ENCODE results near the gene ABHD12B.

Gene ABHD12B

GRCh38 chr14:50860478-50861086 is 11.3 kb upstream of the ABHD12B start:
- peaks cover 4% of the 10 kb centered on the region for H3K4me1 ChIP-seq (ENCODE audit: insufficient read depth, poor library complexity, severe bottlenecking)
- DNase-seq (ENCODE audit: low spot score) = no peak
- H3K4me3 ChIP-seq (ENCODE audit: severe bottlenecking) = peak overlapping the region; percentile 27
- peak; percentile 62 for ATAC-seq (ENCODE audit: low read depth)
- peak overlapping the region; percentile 40 for H3K27ac ChIP-seq (ENCODE audit: poor library complexity, severe bottlenecking)
- peak; percentile 98 for TF ChIP-seq CTCF (IDR thresholded peaks at IDR 0.05; ENCODE audit: poor library complexity, severe bottlenecking)
- no peaks in the 10 kb centered on the region for H3K9me3 ChIP-seq (ENCODE audit: severe bottlenecking)
- H3K36me3 ChIP-seq (ENCODE audit: low read depth) = no peaks in the 10 kb centered on the region
- H3K27me3 ChIP-seq (ENCODE audit: insufficient read depth, poor library complexity, severe bottlenecking) = no peaks in the 10 kb centered on the region

GRCh38 chr14:50862036-50862570 is 9.8 kb upstream of the ABHD12B start:
- Histone ChIP-seq H3K4me3 (ENCODE audit: severe bottlenecking) (no peak overlapping the region), H3K4me1 (ENCODE audit: insufficient read depth, poor library complexity, severe bottlenecking) (peaks cover 4% of the 10 kb centered on the region), H3K27me3 (ENCODE audit: insufficient read depth, poor library complexity, severe bottlenecking) (no peaks in the 10 kb centered on the region), H3K36me3 (ENCODE audit: low read depth) (no peaks in the 10 kb centered on the region), H3K9me3 (ENCODE audit: severe bottlenecking) (no peaks in the 10 kb centered on the region), H3K27ac (ENCODE audit: poor library complexity, severe bottlenecking) (no peak overlapping the region)
- DNase-seq (ENCODE audit: low spot score) (no peak), ATAC-seq (ENCODE audit: low read depth) (no peak)
- no peak for TF ChIP-seq CTCF (IDR thresholded peaks at IDR 0.05; ENCODE audit: poor library complexity, severe bottlenecking)

GRCh38 chr14:50864237-50864636 is 7.6 kb upstream of the ABHD12B start:
- Histone ChIP-seq H3K4me1 (ENCODE audit: insufficient read depth, poor library complexity, severe bottlenecking) (peaks cover 3% of the 10 kb centered on the region), H3K27me3 (ENCODE audit: insufficient read depth, poor library complexity, severe bottlenecking) (peaks cover 4% of the 10 kb centered on the region), H3K9me3 (ENCODE audit: severe bottlenecking) (no peaks in the 10 kb centered on the region), H3K27ac (ENCODE audit: poor library complexity, severe bottlenecking) (no peak overlapping the region), H3K4me3 (ENCODE audit: severe bottlenecking) (no peak overlapping the region), H3K36me3 (ENCODE audit: low read depth) (no peaks in the 10 kb centered on the region)
- DNase-seq (ENCODE audit: low spot score) = no peak
- no peak for TF ChIP-seq CTCF (IDR thresholded peaks at IDR 0.05; ENCODE audit: poor library complexity, severe bottlenecking)
- ATAC-seq (ENCODE audit: low read depth) = no peak

GRCh38 chr14:50864946-50865345 is 6.9 kb upstream of the ABHD12B start:
- Histone ChIP-seq H3K36me3 (ENCODE audit: low read depth) (no peaks in the 10 kb centered on the region), H3K4me3 (ENCODE audit: severe bottlenecking) (no peak overlapping the region)
- no peak for TF ChIP-seq CTCF (IDR thresholded peaks at IDR 0.05; ENCODE audit: poor library complexity, severe bottlenecking)

GRCh38 chr14:50865391-50866076 is 6.3 kb upstream of the ABHD12B start:
- H3K27ac ChIP-seq (ENCODE audit: poor library complexity, severe bottlenecking) = no peak overlapping the region
- H3K9me3 ChIP-seq (ENCODE audit: severe bottlenecking) = no peaks in the 10 kb centered on the region
- H3K36me3 ChIP-seq (ENCODE audit: low read depth) = no peaks in the 10 kb centered on the region
- no peaks in the 10 kb centered on the region for H3K4me1 ChIP-seq (ENCODE audit: insufficient read depth, poor library complexity, severe bottlenecking)
- H3K4me3 ChIP-seq (ENCODE audit: severe bottlenecking) = no peak overlapping the region
- TF ChIP-seq CTCF (IDR thresholded peaks at IDR 0.05; ENCODE audit: poor library complexity, severe bottlenecking) = no peak
- peaks cover 4% of the 10 kb centered on the region for H3K27me3 ChIP-seq (ENCODE audit: insufficient read depth, poor library complexity, severe bottlenecking)
- no peak for DNase-seq (ENCODE audit: low spot score)
- ATAC-seq (ENCODE audit: low read depth) = no peak

More at GRCh38 chr14:50864946-50865345, 6.9 kb upstream of the ABHD12B start:
- Histone ChIP-seq H3K27ac (ENCODE audit: poor library complexity, severe bottlenecking) (no peak overlapping the region), H3K27me3 (ENCODE audit: insufficient read depth, poor library complexity, severe bottlenecking) (peaks cover 4% of the 10 kb centered on the region), H3K9me3 (ENCODE audit: severe bottlenecking) (no peaks in the 10 kb centered on the region), H3K4me1 (ENCODE audit: insufficient read depth, poor library complexity, severe bottlenecking) (no peaks in the 10 kb centered on the region)
- no peak for ATAC-seq (ENCODE audit: low read depth)
- no peak for DNase-seq (ENCODE audit: low spot score)

Measured in RWPE2 (cell line).